Stomach (tissue), 4 donors: Measurements from ENCODE around the gene BPGM.

Experiments
- POLR2AphosphoS5 ChIP-seq, 3 donors: sonication (generic); formaldehyde crosslinking; IDR thresholded peaks; one replicate each; pipeline ENCODE4 v1.6.1; 2016; ENCODE audit warnings: antibody characterized with exemption in 3 of 3
- TF ChIP-seq, protein P1 (sequence below), 7 experiments: fragments of 450-650 bp in 4 of 7; fragments of 200-600 bp in 3 of 7; sonication (generic) in 3 of 7; IDR thresholded peaks; one replicate each; pipeline ENCODE4 v1.5.1; 2016 to 2019; ENCODE audit warnings: antibody characterized with exemption in 7 of 7, control low read depth in 2 of 7, mild to moderate bottlenecking in 1 of 7

DNA sequence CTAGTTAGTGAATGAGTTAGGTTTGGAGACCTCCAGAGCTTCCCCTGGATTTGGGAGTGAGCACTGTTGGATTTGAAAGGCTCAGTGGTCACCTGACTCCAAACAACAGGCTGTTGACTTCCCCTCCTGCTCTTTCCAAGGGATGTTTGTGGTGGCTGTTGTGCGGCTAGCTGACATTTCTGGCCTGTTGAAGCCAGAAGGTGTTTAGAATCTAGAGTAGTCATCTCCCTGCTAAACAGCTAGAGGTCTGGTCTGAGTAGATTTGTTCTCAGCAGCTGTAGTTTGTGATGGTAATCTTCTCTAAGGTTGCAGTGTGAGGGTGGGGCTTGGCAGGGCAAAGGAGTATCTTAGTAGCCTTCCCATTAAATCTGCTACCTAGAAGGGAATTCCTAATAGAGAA is 30.1 kb downstream of the BPGM start:
- TF ChIP-seq, protein P1, sequence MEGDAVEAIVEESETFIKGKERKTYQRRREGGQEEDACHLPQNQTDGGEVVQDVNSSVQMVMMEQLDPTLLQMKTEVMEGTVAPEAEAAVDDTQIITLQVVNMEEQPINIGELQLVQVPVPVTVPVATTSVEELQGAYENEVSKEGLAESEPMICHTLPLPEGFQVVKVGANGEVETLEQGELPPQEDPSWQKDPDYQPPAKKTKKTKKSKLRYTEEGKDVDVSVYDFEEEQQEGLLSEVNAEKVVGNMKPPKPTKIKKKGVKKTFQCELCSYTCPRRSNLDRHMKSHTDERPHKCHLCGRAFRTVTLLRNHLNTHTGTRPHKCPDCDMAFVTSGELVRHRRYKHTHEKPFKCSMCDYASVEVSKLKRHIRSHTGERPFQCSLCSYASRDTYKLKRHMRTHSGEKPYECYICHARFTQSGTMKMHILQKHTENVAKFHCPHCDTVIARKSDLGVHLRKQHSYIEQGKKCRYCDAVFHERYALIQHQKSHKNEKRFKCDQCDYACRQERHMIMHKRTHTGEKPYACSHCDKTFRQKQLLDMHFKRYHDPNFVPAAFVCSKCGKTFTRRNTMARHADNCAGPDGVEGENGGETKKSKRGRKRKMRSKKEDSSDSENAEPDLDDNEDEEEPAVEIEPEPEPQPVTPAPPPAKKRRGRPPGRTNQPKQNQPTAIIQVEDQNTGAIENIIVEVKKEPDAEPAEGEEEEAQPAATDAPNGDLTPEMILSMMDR (IDR thresholded peaks at IDR 0.05) = no peak
- no peak for TF ChIP-seq POLR2AphosphoS5 (IDR thresholded peaks at IDR 0.05)
